ENCODE data around the gene MTHFD2.

The MTHFD2 gene

DNA sequence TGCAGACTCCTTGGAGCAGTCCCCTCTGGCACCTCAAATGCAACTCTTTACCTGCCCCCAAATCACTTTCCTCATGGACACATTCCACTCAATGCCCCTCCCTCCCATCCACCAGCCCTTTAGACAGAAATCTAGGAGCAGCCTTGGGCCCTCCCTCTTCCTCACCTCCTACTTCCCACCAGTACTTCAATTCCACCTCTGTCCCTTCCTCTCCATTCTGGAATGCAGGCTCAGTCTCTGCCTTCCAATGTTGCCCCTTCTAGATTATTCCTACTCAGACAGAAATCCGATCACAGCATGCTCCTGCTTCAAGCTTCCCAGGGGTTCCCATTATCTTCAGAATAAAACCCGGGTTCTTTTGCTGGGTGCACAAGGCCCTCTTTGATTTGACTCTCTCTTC lies 62.1 kb downstream of the MTHFD2 start:
- no peaks in the 10 kb centered on the region for H4K20me1 ChIP-seq (ENCODE audit: control insufficient read depth, insufficient read depth, low read depth, low read length)
- H3K27me3 ChIP-seq (ENCODE audit: control insufficient read depth, low read length) = 0 out of 2 replicates have a peak, but pooled peaks cover 5% of the 10 kb centered on the region
- no peaks in the 10 kb centered on the region for H3K79me2 ChIP-seq (ENCODE audit: control insufficient read depth, low read length)
- H3K27ac ChIP-seq (ENCODE audit: low read depth, low read length) = no peak overlapping the region
- H3K4me3 ChIP-seq (ENCODE audit: low read length) = no peak overlapping the region
- H3F3A ChIP-seq (ENCODE audit: control insufficient read depth, insufficient read depth) = no peaks in the 10 kb centered on the region
- H3K9me2 ChIP-seq (replicated peaks; ENCODE audit: control insufficient read depth, low read length) = no peaks in the 10 kb centered on the region
- TF ChIP-seq CTCF (IDR thresholded peaks at IDR 0.05; ENCODE audit: low read depth, low read length, poor library complexity, severe bottlenecking) = no peak
- TF ChIP-seq EZH2phosphoT487 (IDR thresholded peaks at IDR 0.05; ENCODE audit: borderline replicate concordance, low read length) = no peak
- no peak overlapping the region for H3K4me2 ChIP-seq (ENCODE audit: low read length)
- H3K36me3 ChIP-seq (ENCODE audit: control insufficient read depth, low read length) = no peaks in the 10 kb centered on the region
- H3K4me1 ChIP-seq (ENCODE audit: control insufficient read depth, low read length) = no peaks in the 10 kb centered on the region
- H3K9me3 ChIP-seq (ENCODE audit: control insufficient read depth, insufficient read depth, low read length) = no peaks in the 10 kb centered on the region

- Histone ChIP-seq H3K27ac (ENCODE audit: low read depth, low read length) (no peak overlapping the region), H3K4me1 (ENCODE audit: control insufficient read depth, low read length) (no peaks in the 10 kb centered on the region), H3K4me2 (ENCODE audit: low read length) (no peak overlapping the region), H3F3A (ENCODE audit: control insufficient read depth, insufficient read depth) (no peaks in the 10 kb centered on the region), H3K9me3 (ENCODE audit: control insufficient read depth, insufficient read depth, low read length) (no peaks in the 10 kb centered on the region), H3K9me2 (replicated peaks; ENCODE audit: control insufficient read depth, low read length) (no peaks in the 10 kb centered on the region), H3K79me2 (ENCODE audit: control insufficient read depth, low read length) (no peaks in the 10 kb centered on the region), H3K36me3 (ENCODE audit: control insufficient read depth, low read length) (no peaks in the 10 kb centered on the region), H3K27me3 (ENCODE audit: control insufficient read depth, low read length) (0 out of 2 replicates have a peak, but pooled peaks cover 5% of the 10 kb centered on the region), H4K20me1 (ENCODE audit: control insufficient read depth, insufficient read depth, low read depth, low read length) (no peaks in the 10 kb centered on the region), H3K4me3 (ENCODE audit: low read length) (no peak overlapping the region)
- TF ChIP-seq CTCF (IDR thresholded peaks at IDR 0.05; ENCODE audit: low read depth, low read length, poor library complexity, severe bottlenecking) (no peak), EZH2phosphoT487 (IDR thresholded peaks at IDR 0.05; ENCODE audit: borderline replicate concordance, low read length) (no peak)
These were observed 62.9 kb downstream of the MTHFD2 start for GRCh38 chr2:74261204-74261864.

DNA sequence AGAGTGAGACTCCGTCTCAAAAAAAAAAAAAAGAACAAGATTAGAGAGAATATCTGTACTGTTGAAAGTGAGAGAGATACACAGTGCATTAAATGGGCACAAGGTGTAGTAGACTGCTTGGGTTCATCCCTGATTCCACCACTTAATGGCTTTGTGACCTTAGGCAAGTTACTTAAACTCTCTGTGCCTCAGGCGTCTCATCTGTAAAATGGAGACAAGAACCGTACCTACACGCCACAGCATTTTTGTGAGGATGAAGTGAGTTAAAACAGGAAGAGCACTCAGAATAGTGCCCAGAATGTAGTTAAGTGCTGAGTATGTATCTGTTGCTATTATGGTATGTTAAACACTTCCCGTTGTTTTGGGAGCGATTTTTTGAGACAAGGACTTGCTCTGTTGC lies 64.3 kb downstream of the MTHFD2 start:
- Histone ChIP-seq H3K4me1 (ENCODE audit: control insufficient read depth, low read length) (peaks cover 6% of the 10 kb centered on the region), H3K27me3 (ENCODE audit: control insufficient read depth, low read length) (0 out of 2 replicates have a peak, but pooled peaks cover 5% of the 10 kb centered on the region), H3K4me3 (ENCODE audit: low read length) (no peak overlapping the region), H3K79me2 (ENCODE audit: control insufficient read depth, low read length) (no peaks in the 10 kb centered on the region), H3K9me2 (replicated peaks; ENCODE audit: control insufficient read depth, low read length) (no peaks in the 10 kb centered on the region), H3K9me3 (ENCODE audit: control insufficient read depth, insufficient read depth, low read length) (no peaks in the 10 kb centered on the region), H3K27ac (ENCODE audit: low read depth, low read length) (no peak overlapping the region), H3F3A (ENCODE audit: control insufficient read depth, insufficient read depth) (0 out of 2 replicates have a peak, but pooled peaks cover 3% of the 10 kb centered on the region), H3K4me2 (ENCODE audit: low read length) (no peak overlapping the region), H3K36me3 (ENCODE audit: control insufficient read depth, low read length) (no peaks in the 10 kb centered on the region), H4K20me1 (ENCODE audit: control insufficient read depth, insufficient read depth, low read depth, low read length) (no peaks in the 10 kb centered on the region)
- TF ChIP-seq EZH2phosphoT487 (IDR thresholded peaks at IDR 0.05; ENCODE audit: borderline replicate concordance, low read length) (no peak), CTCF (IDR thresholded peaks at IDR 0.05; ENCODE audit: low read depth, low read length, poor library complexity, severe bottlenecking) (no peak)

Data from DOHH2 (cell line).